Activated T-cell treated with anti-CD3 and anti-CD28 coated beads, Interleukin-2, amount 50 U/mL, for 48 hours (primary cell): Measurements from ENCODE around the gene RXYLT1.
"Not testable (repeated sequence)": the region's sequence is repeated elsewhere in the genome, so short reads cannot be mapped to it uniquely, and the experiment has no call there.

Experiments
- DNase-seq, 2 experiments: peaks; one replicate each; pipeline ENCODE4 v3.0.0-alpha.2; 2020

Gene RXYLT1, protein sequence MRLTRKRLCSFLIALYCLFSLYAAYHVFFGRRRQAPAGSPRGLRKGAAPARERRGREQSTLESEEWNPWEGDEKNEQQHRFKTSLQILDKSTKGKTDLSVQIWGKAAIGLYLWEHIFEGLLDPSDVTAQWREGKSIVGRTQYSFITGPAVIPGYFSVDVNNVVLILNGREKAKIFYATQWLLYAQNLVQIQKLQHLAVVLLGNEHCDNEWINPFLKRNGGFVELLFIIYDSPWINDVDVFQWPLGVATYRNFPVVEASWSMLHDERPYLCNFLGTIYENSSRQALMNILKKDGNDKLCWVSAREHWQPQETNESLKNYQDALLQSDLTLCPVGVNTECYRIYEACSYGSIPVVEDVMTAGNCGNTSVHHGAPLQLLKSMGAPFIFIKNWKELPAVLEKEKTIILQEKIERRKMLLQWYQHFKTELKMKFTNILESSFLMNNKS

GRCh38 chr12:63779498-63780481, at the start of gene RXYLT1:
TSS of gene RXYLT1 (plus strand) at chr12:63779909. CDS start at chr12:63779961, 52 bp downstream.
- DNase-seq, result peak; percentile 88 to 93

- not testable (repeated sequence) for DNase-seq
Observed at GRCh38 chr12:63732779-63733178, 46.9 kb upstream of the RXYLT1 start.

- not testable (repeated sequence) for DNase-seq
Observed at GRCh38 chr12:63733585-63733984, 46.1 kb upstream of the RXYLT1 start.

GRCh38 chr12:63740551-63740950, 39.2 kb upstream of the RXYLT1 start:
- not testable (repeated sequence) for DNase-seq

DNA sequence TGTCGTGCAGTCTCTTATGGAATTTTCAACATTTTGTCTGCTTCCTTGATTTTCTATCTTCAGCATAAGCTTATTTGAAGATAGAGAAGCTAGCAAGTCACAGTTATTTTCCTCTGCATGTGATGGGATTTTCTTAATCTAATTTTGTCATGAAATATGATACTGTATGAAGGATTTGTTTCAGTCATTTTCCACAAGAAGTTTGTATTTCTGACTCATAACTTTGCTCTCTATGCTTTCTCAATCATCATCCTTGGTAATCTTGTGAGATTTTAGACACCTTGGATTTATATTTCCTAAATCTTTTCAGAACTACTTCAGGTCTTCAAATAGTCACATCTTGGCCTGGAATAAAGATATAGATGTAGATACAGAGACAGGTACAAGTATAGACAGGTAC, 38.3 kb upstream of the RXYLT1 start:
- not testable (repeated sequence) for DNase-seq

DNA sequence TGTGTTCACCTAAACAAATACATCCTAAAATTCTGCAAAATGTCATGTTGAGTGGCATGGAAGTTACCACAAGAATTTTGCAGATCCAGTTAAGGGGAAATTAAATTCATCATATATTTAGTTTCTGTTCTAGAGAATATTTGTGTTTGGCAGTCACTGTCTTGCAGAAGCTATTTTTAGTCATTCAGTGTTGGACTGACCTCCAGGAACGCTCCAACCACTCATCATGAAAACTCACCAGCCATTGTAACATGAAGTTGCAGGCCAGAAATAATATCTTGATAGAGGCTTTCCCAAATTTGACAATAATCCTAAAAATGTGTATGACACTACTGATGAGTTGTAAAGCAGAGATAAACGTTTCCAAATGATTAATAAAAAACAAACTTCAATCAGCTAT, 35.6 kb upstream of the RXYLT1 start:
- not testable (repeated sequence) for DNase-seq

GRCh38 chr12:63746470-63746869, 33.2 kb upstream of the RXYLT1 start:
- DNase-seq, result not testable (repeated sequence)

DNA sequence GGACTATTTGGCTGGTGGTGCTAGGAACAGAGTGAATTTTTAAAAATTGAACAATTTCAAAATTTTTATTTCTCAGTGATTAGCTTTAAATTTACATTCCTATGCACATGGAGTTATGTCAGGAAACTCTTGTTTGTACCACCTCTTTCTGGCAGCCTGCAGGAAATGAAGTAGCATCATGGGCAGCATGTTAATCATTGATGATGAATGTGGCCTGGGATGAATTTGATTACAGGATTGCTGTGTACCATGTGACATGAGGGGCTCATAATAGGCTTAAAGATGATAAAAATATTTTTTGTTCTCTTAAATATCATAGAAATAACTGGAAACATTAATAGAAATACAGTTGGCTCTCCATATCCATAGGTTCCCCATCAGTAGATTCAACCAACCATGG, 32.6 kb upstream of the RXYLT1 start:
- DNase-seq, result not testable (repeated sequence)

- DNase-seq, result no peak
Observed at GRCh38 chr12:63747553-63747952, 32.2 kb upstream of the RXYLT1 start.

DNA sequence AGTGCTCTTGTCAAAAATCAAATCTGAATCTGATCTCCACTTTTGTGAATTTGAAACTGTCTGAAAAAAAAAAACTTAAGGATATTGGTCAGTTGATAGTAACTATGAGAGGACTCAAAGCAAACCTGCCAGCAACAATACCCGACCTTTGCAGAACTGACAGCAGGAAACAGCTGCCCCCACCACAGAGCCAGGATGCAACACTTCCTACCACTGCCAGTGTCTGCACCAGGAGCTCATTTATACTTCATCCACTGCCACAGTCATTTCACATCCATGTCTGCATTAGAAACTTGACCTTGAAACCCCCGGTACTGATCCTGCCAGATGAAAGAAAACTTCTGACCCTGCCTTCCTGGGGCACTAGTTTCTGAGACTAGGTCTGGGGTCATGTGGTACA, 27.4 kb upstream of the RXYLT1 start:
- DNase-seq, result no peak

- DNase-seq, result no peak
Observed at GRCh38 chr12:63752841-63753240, 26.9 kb upstream of the RXYLT1 start.

GRCh38 chr12:63753743-63754142, 26.0 kb upstream of the RXYLT1 start:
- DNase-seq, result no peak

DNA sequence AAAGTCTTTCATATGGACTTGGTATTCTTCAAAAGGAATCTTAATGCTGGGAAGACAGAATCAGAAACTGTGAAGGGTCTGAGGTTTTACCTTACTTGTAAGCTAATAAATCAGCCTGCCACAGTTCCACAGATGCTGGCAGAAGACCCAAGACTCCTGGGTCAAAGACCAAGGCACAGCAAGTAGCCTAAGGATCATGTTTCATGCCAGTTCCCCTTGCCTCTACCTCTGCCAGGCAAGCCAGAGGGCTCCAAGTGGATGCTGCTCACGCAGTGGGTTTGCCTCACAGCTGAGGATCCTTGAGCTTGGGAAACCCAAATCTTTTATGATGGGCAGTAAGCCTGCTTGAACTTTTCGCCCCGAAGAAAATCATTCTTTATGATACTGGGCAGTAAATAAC, 15.2 kb upstream of the RXYLT1 start:
- DNase-seq, result no peak

DNA sequence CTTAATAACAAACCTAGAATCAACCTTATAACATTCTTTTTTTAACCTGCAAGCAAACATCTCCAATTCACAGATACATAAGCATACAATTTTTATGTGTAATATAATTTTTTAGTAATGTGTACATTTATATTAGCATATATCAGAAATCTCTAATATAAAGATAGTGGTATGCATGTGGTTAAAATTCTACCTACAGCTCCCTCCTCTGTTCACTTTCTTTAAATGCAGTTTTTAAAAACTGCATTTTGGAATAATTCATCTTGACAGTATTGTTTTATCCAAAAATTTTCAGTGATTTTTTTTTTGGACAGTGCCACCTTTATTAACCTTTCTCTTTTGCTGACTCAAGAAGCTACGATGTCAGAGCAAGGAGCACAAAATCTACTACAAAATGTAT, 13.2 kb upstream of the RXYLT1 start:
- no peak for DNase-seq

DNA sequence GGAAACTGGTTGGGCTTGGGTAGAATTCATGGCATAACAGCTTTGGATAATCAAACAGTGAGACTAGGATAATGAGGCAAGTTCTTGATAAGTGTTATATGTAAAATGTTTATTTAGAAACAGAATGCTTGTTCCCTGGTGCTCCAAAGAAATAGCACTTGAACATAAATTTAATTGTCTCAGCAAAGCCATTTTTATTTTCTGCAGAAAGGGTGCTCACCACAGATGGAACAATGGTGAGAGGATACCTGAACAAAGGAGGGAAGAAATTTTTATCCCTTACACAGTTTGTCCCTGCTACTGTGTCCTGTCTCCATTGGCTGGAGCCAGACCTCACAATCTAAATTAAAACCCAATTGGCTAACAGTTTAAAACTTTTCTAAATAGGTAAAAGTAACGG, 9.3 kb upstream of the RXYLT1 start:
- DNase-seq, result no peak

DNA sequence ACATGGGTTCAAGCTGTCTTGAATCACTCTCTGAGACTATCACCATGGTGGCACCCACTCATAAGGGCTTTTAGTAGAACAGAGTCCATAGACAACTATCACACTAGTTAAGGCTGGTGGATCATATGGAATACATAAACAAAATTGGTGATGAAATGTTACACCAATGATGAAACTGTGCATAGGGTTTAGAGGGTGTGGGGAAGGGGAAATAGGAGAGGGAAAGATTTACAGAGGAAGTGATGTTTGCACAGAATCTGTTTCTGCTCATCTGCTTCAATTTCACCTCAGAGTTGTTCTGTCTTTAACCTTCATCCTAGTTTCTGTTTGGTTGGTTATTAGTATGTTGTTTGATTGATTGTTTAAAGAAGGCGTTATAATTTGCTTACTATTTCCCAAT, 2.4 kb upstream of the RXYLT1 start:
- no peak for DNase-seq

GRCh38 chr12:63782466-63782865, 2.8 kb downstream of the RXYLT1 start:
- no peak for DNase-seq

- no peak for DNase-seq
Observed at GRCh38 chr12:63787306-63787705, 7.6 kb downstream of the RXYLT1 start.

GRCh38 chr12:63790608-63790945, 10.9 kb downstream of the RXYLT1 start:
- no peak for DNase-seq

DNA sequence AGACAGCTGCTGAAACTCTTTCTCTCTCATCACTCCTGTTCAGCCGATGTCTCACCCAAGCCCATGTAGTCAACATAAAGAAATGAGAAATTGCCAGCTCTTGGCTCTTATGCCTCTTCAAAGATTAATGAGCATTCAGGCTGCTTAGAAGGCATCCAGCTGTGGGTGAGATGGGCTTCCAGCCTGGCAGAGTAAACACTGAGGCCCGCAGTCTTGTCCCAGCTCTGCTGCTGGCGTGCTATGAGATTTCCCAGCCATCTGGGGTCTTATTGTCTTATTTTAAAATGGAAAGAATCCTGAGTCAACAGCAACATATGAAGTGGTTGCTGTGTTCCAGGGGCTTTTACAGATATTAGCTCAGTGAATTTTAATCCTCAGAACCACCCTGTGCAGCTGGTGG, 12.6 kb downstream of the RXYLT1 start:
- DNase-seq, result no peak

DNA sequence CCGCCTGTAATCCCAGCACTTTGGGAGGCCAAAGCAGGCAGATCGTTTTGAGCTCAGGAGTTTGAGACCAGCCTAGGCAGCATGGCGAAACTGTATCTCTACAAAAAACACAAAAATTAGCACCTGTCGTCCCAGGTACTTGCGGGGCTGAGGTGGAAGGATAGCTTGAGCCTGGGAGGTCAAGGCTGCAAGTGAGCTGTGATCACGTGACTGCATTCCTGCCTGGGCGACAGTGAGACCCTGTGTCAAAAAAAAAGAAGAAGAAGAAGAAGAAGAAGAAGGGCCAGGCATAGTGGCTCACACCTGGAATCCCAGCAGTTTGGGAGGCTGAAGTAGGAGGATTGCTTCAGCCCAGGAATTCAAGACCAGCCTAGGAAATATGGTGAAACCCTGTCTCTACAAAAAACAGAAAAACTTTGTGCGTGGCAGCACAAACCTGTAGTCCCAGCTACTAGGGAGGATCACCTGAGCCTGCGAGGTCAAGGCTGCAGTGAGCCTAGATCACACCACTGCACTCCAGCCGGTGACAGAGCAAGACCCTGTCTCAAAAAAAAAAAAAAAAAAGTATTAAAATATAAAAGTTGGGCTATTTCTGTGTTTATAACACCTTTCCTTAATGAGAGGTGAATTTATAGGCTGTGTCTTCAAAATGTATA, 15.5 kb downstream of the RXYLT1 start:
- DNase-seq, result no peak

- no peak for DNase-seq
Observed at GRCh38 chr12:63795944-63796343, 16.2 kb downstream of the RXYLT1 start.

GRCh38 chr12:63802012-63802608, 22.4 kb downstream of the RXYLT1 start:
- DNase-seq, result no peak
